Stimulated activated CD4-positive, alpha-beta T cell treated with anti-CD3 and anti-CD28 coated beads, Interleukin-1b, Interleukin-23, amount 100 ng/mL, for 4 hours (primary cell): ENCODE measurements around the gene SREBF2.

Experiments
- DNase-seq, 2 donors: peaks; one replicate each; pipeline ENCODE4 v3.0.0-alpha.2; 2020; ENCODE audit warnings: low read depth in 2 of 2

SREBF2 gene

GRCh38 chr22:41832553-41833368, at the start of gene SREBF2:
SREBF2 (plus strand) TSS chr22:41833105; CDS start chr22:41833271, 166 bp downstream.
- peak; percentile 97 for DNase-seq

GRCh38 chr22:41787331-41787730, 45.6 kb upstream of the SREBF2 start:
- no peak for DNase-seq

- no peak for DNase-seq
Observed at GRCh38 chr22:41793871-41794270, 39.0 kb upstream of the SREBF2 start.

GRCh38 chr22:41798736-41799135, 34.2 kb upstream of the SREBF2 start:
- no peak for DNase-seq

- DNase-seq = no peak
Observed at GRCh38 chr22:41799486-41800347, 33.2 kb upstream of the SREBF2 start.

DNA sequence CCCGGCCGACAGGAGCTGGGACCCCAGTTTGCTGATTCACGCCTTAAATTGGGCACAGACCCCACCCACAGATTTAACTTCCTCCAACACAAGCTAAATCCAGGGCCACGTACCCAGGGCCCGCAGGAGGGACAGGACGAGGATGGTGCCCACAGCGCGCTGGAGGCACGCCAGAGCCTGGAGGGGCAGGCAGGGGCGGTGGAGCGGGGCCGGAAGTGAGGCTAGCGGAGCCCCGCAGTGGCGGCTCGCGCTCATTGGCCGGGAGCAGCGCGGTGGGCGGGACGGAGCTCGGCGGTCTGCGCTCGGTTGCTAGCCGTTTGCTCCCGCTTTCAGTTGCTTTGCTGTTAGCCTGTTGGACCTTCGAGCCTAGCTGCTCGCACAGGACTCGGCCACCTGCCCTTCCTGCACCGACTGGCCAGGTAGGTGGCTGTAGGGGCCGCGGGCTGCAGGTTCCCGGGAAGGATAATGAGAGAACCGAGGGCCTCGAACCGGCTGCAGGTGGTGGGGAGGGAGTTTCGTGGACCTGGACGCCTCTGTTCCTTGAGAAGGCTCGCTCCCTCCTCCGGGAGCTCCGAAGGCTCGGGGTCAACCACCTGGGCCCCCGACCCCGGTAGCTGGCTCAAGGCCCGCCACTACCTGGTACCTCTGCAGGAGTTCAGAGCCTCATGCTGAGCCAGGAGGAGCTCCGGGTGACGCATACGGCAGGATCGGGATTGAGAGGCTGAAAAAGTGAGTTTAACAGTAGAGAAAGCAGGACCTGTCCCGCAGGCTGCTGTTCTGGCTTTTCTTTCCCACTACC, 32.4 kb upstream of the SREBF2 start, which contains the start of gene CCDC134:
TSS of gene CCDC134 (plus strand) at position 332 of the 799 bp plus-strand sequence. CDS start 8,212 bp downstream, outside the sequence.
- peak; percentile 80 to 88 for DNase-seq

- DNase-seq = no peak
Observed at GRCh38 chr22:41801147-41801819, 31.6 kb upstream of the SREBF2 start.

- DNase-seq = no peak
Observed at GRCh38 chr22:41801886-41802285, 31.0 kb upstream of the SREBF2 start.

DNA sequence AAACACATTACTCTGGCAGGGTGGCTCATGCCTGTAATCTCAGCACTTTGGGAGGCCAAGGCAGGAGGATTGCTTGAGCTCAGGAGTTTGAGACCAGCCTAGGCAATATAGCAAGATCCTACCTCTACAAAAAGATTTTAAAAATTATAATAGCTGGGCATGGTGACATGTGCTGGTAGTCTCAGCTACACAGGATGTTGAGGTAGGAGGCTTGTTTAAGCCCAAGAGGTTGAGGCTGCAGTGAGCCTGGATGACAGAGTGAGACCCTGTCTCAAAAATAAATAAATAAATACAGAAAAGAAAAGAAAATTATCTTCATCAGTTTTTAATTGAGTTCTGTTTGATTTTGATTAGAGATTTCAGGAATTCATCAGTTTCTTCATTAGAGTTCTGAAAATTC, 27.3 kb upstream of the SREBF2 start:
- no peak for DNase-seq

DNA sequence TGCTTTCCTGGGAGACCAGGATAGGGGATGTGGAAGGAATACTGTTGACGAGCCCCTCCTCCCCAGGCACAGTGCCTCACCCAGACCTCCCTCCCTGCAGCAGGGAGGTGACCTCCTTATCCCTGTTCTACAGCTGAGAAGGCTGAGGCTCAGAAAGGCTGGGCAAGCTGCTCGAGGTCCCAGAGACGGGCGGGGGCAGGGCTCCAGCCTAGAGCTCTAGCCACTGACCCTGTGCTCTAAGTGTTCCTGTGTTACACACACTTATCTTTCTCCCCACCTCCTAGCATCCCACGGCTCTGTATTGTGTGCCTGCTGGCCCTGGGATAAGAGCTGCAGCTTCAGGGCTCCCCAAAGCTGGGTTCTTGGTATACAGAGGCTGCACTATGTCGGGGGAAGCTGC, 24.5 kb upstream of the SREBF2 start:
- DNase-seq = no peak

GRCh38 chr22:41810022-41810421, 22.9 kb upstream of the SREBF2 start:
- DNase-seq = no peak

GRCh38 chr22:41812805-41813545, 19.9 kb upstream of the SREBF2 start:
- no peak for DNase-seq

DNA sequence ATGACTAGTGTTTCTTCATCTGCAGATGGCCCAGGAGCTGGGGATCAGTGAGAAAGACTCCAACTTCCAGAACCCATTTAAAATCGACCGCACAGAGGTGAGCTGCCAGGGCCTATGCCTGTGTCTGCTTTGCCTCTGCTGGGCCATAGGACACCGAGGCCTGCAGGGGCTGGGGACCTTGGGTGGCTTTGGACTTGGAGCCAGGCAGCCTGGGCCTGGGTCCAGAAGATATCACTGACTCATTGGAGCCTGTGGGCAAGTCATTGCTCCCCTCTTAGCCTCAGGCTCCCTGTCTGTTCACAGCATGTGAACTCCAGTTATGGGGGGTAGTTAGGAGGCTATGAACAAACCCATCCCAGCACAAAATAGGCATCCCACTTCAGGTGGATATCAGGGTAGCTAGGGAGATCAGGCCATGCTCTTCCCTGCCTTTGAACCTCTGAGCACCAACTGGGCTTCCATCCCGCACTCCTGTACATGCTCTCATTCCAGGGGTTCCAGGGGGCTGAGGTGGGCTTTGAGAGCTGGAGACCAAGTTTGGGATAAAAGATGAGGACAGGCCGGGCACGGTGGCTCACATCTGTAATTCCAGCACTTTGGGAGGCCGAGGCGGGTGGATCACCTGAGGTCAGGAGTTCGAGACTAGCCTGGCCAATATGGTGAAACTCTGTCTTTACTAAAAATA, 19.0 kb upstream of the SREBF2 start:
- DNase-seq = no peak

DNA sequence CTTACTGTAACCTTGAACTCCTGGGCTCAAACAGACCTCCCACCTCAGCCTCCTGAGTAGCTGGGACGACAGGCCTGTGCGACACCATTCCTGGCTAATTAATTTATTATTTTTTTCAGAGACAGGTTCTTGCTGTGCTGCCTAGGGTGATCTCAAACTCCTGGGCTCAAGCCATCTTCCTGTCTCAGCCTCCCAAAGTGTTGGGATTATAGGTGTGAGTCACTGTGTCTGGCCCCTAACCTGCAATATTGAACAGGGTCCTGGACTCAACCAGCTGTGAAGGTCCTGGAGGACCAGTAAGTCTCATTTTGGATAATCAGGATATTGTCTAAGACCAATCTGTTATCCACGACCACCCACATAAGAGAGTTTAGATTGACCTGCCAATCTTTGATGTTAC, 17.2 kb upstream of the SREBF2 start:
- DNase-seq = no peak

- no peak for DNase-seq
Observed at GRCh38 chr22:41816241-41816640, 16.7 kb upstream of the SREBF2 start.

DNA sequence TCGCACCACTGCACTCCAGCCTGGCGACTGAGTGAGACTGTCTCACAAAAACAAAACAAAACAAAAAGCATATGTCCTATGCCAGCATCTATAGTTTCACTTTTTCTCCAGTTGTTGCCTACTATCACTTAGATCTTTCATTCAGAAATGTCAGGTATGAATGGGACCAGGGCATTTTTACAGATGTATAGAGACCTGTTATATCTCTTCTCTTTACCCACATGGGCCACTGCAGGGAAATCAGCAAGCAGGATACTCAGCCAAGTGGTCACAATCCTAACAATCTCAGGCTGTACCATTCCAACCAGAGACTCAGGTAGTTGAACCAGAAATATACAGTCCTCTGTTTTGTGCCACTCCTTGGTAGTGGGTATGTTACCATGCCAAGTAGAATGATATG, 16.0 kb upstream of the SREBF2 start:
- DNase-seq = no peak

DNA sequence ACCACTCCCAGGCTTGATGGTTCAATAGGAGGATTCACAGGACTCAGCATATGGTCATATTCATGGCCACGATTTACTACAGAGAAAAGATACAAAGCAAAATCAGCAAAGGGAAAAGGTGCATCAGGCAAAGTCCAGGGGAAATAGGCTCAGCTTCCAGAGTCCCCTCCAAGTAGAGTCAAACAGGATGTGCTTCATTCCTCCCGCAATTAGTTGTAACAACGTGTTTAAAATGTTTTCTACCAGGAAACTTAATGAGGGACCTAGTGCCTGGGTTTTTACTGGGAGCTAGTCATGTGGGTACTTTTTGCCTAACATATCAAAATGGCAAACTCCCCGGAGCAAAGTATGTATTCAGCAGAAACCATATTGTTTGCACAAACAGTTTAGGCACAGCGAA, 14.9 kb upstream of the SREBF2 start:
- DNase-seq = no peak

- no peak for DNase-seq
Observed at GRCh38 chr22:41818596-41818995, 14.3 kb upstream of the SREBF2 start.

DNA sequence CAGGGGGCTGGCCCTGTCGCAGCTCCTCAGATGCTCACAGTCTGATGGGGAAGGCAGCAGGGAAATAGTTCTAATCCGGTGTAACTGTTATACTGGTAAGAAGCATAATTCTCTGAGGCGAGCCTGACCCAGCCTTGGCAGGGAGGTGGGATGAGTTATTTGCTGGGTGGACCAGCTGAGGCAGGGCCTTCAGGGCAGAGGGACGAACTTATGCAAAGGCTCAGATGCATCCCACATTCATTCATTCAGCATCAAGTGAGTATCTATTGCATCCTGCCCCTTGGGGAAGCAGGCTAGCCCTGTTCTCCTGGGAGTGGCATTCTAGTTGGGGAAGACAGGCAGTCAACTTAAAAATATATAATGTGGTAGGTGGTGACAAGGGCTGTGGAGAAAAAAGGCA, 13.6 kb upstream of the SREBF2 start:
- no peak for DNase-seq

GRCh38 chr22:41820447-41820846, 12.5 kb upstream of the SREBF2 start:
- no peak for DNase-seq
